Stimulated activated CD4-positive, alpha-beta T cell treated with anti-CD3 and anti-CD28 coated beads, TNF-alpha, amount 100 ng/mL, for 48 hours (primary cell): Measurements from ENCODE around the gene NRF1.
A peak's percentile ranks its signal among the peaks of the same experiment; 100 is the strongest.
"Not testable (repeated sequence)": the region's sequence is repeated elsewhere in the genome, so short reads cannot be mapped to it uniquely, and the experiment has no call there.

Experiments used
- DNase-seq, 3 donors: peaks; one replicate each; pipeline ENCODE4 v3.0.0-alpha.2; 2020; ENCODE audit warnings: low read depth in 3 of 3

NRF1 gene

DNA sequence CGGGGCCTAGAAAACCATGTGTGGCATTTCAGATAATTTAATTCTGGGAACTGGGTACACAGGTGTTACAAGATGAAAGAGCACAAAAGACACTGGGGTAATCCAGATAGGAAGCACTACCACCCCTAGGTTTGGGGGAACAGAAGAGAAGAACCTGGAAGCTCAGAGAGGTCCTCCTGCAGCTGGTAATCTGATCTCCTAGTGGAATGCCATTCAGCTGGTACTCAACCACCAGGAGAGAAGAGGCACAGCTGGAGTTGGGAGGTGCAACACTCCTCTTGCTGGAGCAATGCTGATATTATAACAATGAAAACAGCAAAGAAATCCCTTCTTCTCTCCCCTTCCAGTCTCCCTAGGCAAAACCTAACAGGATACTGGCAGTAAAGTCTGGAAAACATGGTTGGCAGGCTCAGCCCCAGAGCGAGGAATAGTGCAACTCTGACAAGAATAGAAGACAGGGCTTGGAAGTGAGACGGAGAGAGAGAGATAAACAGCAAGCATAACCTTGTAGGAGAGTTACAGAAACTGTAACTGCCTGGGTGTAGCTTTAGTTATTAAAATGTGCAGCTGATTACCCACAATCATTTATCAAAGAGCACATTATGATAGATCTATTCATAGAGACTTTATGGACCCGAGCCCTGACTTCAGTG, 35.0 kb downstream of the NRF1 start:
- DNase-seq = no peak

DNA sequence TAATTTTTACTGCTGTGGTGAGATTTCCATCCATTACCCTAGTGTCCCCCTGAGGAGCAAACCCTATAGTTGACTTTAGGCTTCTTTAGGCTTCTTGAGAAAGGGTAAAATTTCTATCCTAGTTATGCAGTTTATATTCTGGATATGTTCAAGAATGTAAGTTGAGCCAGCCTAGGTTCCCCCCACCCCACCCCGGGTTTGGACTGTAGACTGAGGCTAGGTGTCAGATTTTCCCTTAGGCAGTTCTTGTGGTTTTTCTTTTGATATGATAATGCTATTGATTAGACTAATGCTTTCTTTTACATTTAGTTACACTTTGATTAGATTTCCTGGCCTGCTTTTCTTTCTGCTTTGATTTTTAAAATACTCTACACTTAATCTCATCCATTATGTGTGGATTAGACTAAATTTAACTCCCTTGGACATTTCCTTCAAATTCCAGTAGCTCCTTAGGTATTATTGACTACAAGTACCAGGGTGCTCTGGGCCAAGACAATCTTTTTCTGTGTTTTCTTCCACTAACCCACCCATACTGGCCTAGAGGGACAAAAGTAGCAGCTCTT, 37.7 kb downstream of the NRF1 start:
- no peak for DNase-seq

DNA sequence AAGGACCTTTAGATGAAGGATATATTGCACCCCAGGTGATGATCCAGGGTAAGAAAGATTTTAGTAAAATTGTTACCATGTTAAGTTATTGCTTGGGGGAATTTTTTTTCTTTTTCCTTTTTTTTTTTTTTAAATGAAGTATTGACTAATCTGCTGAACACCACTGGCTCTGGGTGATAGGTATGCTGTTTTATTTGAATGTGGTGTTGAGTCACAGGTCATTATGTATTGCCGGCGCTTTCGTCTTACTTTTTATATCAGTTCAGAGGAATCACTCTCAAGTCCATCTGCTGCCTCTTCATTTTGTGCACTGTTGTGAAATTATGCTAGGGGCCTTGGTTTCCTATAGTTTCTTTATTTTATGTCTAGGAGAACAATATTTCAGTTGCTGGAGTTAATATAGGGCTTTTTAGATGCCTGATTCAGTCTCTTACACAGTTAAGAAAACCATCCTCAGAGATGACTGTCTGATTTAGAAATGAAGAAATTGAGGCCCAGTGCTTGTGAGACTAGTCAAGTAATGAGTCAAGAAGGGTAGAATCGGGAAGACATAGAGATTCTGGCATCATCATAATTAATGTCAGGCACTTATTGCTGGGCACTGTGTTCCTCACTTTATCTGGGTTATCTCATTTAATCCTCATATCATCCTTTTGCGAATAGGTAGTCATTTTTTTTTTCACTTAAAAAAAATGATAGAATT, 38.7 kb downstream of the NRF1 start:
- DNase-seq = peak in 1 of 3 donors; percentile 3

DNA sequence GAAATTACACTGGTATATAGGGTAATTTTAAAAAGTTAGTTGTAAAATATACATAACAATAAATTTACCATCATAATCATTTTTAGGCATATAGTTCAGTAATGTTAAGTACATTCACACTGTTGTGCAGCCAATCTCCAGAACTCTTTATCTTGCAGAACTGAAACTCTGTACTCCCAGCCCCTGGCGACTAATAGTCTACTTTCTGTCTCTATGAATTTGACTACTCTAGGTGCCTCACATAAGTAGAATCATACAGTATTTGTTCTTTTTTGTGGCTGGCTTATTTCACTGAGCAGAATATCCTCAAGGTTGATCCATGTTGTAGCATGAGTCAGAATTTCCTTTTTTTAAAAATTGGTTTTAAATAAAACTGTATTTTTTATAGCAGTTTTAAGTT, 41.4 kb downstream of the NRF1 start:
- peak in 1 of 3 donors; percentile 11 for DNase-seq

DNA sequence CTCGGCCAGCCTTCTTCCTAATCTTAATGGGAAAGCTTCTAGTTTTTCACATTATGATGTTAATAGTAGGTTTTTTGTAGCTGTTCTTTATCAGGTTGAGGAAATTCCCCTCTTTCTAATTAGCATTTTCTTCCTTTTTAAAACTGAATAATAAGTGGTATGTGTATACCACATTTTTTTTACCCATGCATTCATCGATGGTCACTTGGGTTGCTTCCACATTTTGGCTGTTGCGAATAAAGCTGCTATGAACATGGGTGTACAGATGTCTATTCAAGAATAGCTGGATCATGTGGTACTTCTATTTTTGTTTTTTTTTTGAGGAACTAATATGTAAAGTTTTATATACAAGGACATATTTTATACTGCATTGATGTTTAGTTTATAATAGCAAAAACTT, 44.3 kb downstream of the NRF1 start:
- no peak for DNase-seq

DNA sequence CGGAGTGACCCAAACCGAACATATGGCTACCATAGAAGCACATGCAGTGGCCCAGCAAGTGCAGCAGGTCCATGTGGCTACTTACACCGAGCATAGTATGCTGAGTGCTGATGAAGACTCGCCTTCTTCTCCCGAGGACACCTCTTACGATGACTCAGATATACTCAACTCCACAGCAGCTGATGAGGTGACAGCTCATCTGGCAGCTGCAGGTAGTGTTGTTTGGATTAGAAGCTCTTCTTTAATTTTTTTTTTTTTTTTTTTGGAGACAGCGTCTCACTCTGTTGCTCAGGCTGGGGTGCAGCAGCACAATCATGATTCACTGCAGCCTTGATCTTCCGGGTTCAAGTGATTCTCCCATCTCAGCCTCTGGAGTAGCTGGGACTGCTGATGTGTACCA, 45.8 kb downstream of the NRF1 start:
- no peak for DNase-seq

DNA sequence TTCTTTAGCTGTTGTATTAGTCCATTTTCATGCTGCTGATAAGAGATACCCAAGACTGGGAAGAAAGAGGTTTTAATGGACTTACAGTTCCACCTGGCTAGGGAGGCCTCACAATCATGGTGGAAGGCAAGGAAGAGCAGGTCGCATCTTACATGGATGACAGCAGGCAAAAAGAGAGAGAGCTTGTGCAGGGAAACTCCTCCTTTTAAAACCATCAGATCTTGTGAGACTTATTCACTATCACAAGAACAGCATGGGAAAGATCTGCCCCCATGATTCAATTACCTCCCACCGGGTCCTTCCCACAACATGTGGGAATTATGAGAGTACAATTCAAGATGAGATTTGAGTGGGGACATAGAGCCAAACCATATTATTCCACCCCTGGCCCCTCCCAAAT, 48.4 kb downstream of the NRF1 start:
- DNase-seq = not testable (repeated sequence)

DNA sequence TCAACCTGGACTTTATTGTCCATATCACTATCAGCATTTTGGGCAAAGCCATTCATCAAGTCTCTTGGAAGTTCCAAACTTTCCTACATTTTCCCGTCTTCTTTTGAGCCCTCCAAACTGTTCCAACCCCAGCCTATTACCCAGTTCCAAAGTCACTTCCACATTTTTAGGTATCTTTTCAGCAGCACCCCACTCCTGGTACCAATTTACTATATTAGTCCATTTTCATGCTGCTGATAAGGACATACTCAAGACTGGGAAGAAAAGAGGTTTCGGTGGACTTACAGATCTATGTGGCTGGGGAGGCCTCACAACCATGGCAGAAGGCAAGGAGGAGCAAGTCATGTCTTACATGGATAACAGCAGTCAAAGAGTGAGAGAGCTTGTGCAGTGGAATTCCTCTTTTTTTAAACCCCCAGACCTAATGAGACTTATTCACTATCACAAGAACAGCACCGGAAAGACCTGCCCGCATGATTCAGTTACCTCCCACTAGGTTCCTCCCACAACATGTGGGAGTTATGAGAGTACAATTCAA, 50.2 kb downstream of the NRF1 start:
- no peak for DNase-seq

DNA sequence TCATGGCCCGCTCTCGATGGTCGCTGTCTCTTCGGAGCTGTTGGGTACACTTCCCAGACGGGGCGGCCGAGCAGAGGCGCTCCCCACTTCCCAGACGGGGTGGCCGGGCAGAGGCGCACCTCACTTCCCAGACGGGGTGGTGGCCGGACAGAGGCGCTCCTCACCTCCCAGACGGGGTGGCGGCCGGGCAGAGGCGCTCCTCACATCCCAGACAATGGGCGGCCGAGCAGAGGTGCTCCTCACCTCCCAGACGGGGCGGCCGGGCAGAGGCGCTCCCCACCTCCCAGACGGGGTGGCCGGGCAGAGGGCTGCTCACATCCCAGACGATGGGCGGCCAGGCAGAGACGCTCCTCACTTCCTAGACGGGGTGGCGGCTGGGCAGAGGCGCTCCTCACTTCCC, 51.7 kb downstream of the NRF1 start:
- not testable (repeated sequence) for DNase-seq

DNA sequence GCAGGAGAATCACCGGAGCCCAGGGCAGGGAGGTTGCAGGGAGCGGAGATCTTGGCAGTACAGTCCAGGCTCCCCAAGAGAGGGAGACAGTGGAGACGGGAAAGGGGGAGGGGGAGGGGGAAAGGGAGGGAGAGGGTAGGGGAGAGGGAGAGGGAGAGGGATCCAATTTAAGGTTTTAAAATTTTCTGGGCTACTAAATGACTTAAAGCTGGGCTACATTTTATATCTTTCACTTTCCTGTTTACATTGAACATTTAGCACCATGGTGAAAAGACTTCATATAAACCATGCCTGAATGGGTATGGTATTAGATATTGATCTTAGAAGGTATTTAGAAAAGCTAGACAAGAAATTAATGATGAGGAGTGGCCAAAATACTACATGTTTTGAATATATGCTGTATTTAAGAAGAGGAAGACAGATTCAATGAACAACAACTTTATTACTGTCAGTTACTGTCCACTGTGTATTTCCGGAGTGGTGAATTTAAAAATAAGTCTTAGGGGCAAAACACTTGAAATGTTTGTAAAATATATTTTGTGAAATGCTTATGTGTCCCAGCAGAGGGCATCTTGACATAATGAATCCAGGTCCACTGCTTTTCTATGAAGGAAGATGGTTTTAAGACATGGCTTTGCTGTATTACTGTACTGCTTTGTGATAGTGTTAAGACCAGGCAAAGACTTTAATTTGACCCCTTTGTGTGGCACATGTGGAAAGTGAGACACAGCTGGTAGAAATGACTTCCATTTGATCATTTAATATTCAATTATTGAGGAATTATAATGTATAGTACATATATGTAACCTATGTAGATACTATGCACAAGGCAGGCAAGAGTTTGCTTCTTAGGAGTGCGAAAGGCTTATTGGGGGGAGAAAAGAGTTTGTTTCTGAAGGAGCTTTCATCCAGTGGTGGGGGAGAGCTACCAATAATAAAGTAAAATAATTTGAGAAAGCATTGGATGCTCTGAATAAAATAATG, 52.8 kb downstream of the NRF1 start:
- no peak for DNase-seq

DNA sequence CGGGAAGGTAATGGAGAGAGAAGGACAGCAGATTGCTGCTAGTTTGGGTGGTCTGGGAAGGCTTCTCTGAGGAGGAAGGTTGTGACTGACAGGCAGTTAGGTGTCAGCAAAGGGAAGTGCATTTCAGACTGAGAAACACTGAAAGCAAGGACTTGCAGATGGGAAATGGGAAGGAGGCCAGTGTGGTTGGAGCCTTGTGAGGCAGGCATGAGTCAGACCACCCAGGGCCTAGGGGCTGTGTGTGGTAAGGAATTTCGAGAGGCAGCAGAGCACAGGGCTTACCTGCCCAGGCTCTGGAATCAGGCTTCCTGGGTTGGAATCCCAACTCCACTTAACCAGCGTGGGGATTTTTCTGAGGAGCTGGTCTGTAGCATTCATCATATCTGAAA, 53.5 kb downstream of the NRF1 start:
- DNase-seq = no peak

DNA sequence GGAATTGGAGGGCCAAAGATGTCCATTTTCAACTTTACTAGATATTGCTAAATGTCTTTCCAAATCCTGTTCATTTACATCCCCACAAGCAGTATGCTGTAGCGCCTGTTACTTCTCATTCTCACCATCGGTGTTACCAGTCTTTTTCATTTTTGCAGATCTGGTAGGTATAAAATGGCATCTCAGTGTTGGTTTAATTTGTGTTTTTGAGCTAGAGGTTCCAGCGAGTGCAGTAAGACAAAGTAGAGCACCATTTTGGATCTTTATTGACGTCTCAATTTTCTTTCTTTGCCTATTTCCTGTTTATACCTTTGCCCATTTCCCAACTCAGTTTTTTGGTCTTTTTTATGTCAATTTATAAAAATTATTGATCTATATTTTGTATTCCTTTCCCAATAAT, 55.6 kb downstream of the NRF1 start:
- no peak for DNase-seq

DNA sequence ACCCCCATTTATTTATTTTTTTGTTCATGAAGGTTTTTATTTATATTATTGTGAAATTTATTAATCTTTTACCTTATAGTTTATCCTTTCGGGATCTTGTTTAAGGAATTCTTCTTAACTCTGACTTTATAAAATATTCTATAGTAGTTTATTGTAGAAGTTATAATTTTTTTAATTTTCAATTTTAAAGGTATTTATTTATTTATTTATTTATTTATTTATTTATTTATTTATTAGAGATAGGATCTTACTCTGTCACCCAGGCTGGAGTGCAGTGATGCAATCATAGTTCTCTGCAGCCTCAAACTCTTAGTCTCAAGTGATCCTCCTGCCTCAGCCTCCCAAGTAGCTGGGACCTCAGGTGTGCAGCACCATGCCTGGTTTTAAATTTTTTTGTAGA, 56.0 kb downstream of the NRF1 start:
- no peak for DNase-seq

DNA sequence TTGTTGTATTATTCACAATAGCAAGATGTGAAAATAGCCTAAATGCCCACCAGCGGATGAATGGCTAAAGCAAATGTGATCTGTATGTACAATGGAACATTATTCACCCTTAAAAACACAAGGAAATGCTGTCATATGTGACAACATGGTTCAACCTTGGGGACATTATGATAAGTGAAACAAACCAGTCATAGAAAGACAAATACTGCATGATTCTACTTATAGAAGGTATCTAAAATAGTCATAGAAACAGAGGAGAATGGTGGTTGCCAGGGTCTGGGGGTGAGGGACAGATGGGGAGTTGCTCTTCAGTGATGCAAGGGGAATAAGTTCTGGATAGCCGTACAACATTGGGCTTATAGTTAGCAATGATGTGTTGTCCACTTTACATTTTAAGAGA, 58.4 kb downstream of the NRF1 start:
- no peak for DNase-seq

DNA sequence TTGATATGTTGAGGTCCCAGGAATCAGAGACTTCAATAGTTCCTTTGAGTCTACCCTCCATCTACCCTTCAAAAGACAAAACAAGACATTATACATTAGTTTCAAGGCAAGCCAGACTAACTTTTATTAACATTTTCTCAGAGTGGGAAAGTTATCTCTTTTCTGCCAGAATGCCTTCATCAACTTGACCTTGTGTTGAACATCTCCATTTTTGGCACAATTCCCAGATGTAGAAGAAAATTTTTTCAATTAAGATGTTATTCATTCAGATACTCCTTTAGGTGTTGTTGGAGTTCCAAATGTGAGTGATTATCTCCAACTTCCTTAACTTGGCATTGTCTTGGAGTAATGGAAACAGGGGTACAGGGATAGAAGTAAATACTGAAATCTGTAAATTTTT, 59.1 kb downstream of the NRF1 start:
- no peak for DNase-seq

DNA sequence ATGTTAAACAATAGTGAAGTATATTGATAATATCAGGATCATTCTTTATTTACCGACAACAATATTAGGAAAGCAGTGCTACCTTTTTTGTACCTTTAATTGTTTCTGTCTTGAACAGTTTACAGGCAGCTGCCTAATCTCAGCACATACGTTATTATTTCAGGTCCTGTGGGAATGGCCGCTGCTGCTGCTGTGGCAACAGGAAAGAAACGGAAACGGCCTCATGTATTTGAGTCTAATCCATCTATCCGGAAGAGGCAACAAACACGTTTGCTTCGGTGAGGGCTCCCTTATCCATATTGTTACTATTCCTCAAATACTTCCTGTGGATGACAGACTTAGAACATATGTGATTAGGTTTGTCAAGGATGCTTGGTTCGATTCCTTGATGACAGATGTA, 59.7 kb downstream of the NRF1 start:
- DNase-seq = no peak

DNA sequence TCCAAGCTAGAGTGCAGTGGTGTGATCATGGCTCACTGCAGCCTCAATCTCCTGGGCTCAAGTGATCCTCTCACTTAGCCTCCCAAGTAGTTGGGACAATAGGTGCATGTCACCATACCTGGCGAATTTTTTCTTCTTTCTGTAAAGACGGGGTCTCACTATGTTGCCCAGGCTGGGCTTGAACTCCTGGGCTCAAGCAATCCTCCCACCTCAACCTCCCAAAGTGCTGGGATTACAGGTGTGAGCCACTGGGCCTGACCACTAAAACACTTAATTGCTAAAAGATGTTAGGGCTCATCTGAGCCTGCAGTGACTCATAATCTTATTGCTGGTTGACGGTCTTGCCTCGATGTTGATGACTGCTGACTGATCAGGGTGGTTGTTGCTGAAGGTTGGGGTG, 63.0 kb downstream of the NRF1 start:
- not testable (repeated sequence) for DNase-seq

DNA sequence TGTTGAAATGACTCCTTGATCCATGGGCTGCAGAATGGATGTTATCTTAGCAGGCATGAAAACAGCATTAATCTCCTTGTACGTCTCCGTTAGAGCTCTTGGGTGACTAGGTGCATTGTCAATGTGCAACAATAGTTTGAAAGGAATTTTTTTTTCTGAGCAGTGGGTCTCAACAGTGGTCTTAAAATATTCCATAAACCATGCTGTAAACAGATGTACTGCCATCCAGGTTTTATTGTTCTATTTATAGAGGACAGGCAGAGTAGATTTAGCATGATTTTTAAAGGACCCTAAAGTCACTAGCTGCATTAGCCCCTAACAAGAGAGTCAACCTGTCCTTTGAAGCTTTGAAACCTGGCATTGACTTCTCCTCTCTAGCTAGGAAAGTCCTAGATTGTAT, 64.0 kb downstream of the NRF1 start:
- DNase-seq = no peak

DNA sequence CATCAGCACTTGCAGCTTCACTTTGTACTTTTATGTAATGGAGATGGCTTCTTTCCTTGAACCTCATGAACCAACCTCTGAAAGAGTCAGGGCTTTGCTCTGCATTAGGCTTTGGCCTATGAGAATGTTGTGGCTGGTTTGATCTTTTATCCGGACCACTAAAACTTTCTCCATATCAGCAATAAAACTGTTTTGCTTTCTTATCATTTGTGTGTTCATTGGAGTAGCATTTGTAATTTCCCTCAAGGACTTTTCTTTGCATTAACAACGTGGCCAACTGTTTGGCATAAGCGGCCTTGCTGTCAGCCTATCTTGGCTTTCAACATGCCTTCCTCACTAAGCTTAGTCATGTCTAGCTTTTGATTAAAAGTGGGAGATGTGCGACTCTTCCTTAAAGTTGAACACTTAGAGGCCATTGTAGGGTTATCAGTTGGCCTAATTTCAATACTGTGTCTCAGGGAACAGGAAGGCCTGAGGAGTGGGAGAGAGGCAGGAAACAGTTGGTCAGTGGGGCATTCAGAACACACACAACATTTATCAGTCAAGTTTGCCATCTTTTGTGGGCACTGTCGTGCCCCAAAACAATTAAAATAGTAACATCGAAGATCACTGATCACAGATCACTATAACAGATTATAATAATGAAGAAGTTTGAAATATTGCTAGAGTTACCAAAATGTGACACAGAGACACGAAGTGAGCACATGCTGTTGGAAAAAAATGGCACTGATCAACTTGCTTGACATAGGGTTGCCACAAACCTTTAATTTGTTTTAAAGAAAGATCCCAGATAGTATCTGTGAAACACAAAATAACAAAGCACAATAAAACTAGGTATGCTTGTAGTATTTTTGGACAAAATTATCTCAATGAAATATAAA, 64.7 kb downstream of the NRF1 start:
- no peak for DNase-seq

DNA sequence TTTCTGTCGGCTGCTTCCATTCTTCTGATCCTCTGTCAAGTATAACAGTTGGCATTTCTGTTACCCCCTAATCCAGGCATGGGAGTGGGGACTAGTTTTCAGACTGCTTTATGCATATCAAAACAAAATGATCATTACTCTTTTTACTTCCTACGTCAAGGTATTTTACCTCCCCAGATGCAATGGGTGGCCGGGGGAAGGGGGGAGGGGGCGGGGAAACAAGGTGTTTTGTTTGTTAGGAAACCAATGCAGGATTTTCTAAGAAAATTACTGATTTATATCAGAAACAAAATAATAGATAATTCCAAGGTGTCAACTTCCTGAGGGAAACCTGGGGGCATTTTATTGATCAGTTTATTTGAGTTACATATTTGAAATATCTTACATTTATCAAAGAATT, 66.3 kb downstream of the NRF1 start:
- no peak for DNase-seq

DNA sequence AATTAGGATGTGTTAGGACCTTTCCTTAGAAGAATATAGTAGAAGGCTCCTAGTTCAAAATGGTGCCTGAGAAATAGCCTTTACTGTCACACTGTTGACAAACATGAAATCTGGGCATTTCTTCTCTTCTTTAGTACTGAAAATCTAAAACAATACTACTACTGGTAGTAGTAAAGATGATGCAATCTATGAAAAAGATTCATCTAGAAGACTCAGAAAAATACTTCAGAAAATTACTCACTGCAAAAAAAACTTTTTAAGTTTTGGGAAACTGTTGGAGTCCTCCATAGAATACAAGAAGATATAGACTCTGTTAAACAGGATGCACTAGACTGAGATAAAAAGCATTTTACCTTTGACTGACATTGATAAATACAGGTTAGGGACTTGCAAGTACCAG, 67.1 kb downstream of the NRF1 start:
- no peak for DNase-seq
